Ascending aorta (tissue), 2 donors: ENCODE data around the gene TAF9B. TPM values are rescaled to one million over a fixed set of nuclear protein-coding genes. Genes with fewer than 3 reads are reported as not detected.
A peak's percentile ranks its signal among the peaks of the same experiment; 100 is the strongest.

ENCODE experiments used
- DNase-seq, 2 donors: peaks; one replicate each; pipeline ENCODE4 v3.0.0-alpha.2; 2019; ENCODE audit warnings: low spot score in 2 of 2
- H3K27ac ChIP-seq, 2 donors: fragments of 200-600 bp; sonication (generic); one replicate each; pipeline ENCODE4 v1.5.1; 2016 to 2017; ENCODE audit warnings: mild to moderate bottlenecking in 1 of 2
- H3K27me3 ChIP-seq: fragments of 200-600 bp; sonication (generic); one replicate; pipeline ENCODE4 v1.5.1; 2017
- H3K36me3 ChIP-seq, 2 donors: fragments of 200-600 bp; sonication (generic); one replicate each; pipeline ENCODE4 v1.5.1; 2016
- H3K4me1 ChIP-seq, 2 donors: fragments of 200-600 bp; sonication (generic); one replicate each; pipeline ENCODE4 v1.5.1; 2016 to 2017; ENCODE audit warnings: mild to moderate bottlenecking in 1 of 2
- H3K4me3 ChIP-seq, 2 donors: fragments of 200-600 bp; sonication (generic); one replicate each; pipeline ENCODE4 v1.5.1; 2016 to 2017; ENCODE audit warnings: mild to moderate bottlenecking in 1 of 2
- H3K9me3 ChIP-seq, 2 donors: fragments of 200-600 bp; sonication (generic); one replicate each; pipeline ENCODE4 v1.5.1; 2016
- CTCF ChIP-seq, 3 experiments: fragments of 200-600 bp in 2 of 3; fragments of 450-650 bp in 1 of 3; sonication (generic) in 2 of 3; IDR thresholded peaks; one replicate each; pipeline ENCODE4 v1.5.1; 2016 to 2019; ENCODE audit warnings: antibody characterized with exemption in 3 of 3, mild to moderate bottlenecking in 1 of 3, moderate library complexity in 1 of 3
- intact Hi-C: fragments of 100-400 bp; cut with DNase I; formaldehyde crosslinking; loops from one replicate; pipeline ENCODE4 v1.15.1; 2023
- total RNA-seq: library from RNA; depleted of rRNA; stranded (reverse); fragments of >200 nt; gene quantifications from one replicate; pipeline ENCODE4 v1.1.0, GENCODE V29; 2016

TAF9B gene
- total RNA-seq, 1 donor from 2014 or later: 7.9 TPM

DNA sequence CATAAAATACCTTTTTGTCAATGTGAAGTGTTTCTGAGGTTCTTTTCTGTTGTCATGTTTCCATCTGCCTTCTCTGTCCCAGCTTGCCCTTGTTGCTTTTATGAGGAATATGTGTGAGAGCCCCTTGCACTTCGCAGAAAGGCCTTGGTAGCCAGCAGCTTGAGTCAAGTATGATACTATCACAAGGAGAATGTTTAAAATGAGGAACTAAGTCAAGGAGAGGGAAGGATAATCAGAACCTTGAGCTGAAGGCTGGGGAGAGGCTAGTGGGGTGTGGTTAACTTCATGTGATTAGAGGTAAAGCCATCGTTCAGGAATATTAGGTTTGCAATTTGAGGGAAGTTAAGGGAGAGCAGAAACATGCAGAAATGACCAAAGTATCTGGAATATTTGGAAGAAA, 22.7 kb downstream of the TAF9B start:
- H3K27me3 ChIP-seq: no peaks in the 10 kb centered on the region
- intact Hi-C loops: no loop called here
- no peaks in the 10 kb centered on the region for H3K4me1 ChIP-seq
- H3K36me3 ChIP-seq: peaks cover 34 to 57% of the 10 kb centered on the region in 2 donors
- no peak for TF ChIP-seq CTCF (IDR thresholded peaks at IDR 0.05)
- H3K9me3 ChIP-seq: no peaks in the 10 kb centered on the region
- no peak overlapping the region for H3K4me3 ChIP-seq
- no peak for DNase-seq
- H3K27ac ChIP-seq: no peak overlapping the region

GRCh38 chrX:78116365-78116764, 23.1 kb downstream of the TAF9B start:
- DNase-seq: no peak
- no peaks in the 10 kb centered on the region for H3K4me1 ChIP-seq
- intact Hi-C loops: no loop called here
- TF ChIP-seq CTCF (IDR thresholded peaks at IDR 0.05): no peak
- peaks cover 36 to 58% of the 10 kb centered on the region in 2 donors for H3K36me3 ChIP-seq
- no peak overlapping the region for H3K27ac ChIP-seq
- H3K27me3 ChIP-seq: no peaks in the 10 kb centered on the region
- no peaks in the 10 kb centered on the region for H3K9me3 ChIP-seq
- H3K4me3 ChIP-seq: no peak overlapping the region

DNA sequence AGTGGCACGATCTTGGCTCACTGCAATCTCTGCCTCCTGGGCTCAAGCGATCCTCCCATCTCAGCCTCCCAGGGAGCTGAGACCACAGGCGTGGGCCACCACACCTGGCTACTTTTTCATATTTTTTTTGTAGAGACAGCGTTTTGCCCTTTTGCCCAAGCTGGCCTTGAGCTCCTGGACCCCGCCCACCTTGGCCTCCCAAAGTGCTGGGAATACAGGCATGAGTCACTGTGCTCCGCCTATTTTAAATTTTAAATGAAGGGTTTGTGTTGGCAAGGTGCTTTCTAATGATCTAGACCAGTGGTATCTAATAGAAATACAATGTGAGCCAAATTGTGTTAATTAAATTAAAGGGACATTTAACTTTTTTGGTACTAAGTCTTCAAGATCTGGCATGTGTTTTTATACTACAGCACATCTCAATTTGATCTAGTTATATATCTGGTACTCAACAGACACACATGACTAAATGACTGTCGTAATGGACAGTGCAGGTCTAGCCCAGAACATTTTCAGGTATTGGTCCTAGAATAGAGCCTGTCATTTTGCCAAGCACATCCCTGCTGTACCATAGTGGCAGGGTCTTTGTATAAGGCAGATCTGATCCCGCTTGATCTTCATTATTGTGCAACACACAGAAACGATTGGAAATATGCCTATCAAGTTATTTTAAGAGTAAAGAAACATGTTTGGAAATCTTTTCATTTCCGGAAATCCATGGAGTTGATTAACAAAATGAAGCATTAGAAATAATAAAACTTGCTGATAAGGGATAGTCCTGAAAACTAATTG, 28.1 kb downstream of the TAF9B start:
- intact Hi-C loops: no loop called here
- Histone ChIP-seq H3K9me3 (no peaks in the 10 kb centered on the region), H3K36me3 (peaks cover 25 to 29% of the 10 kb centered on the region in 2 donors), H3K4me1 (peaks cover 0 to 8% of the 10 kb centered on the region in 2 donors), H3K27me3 (no peaks in the 10 kb centered on the region), H3K4me3 (no peak overlapping the region), H3K27ac (no peak overlapping the region)
- DNase-seq: no peak
- TF ChIP-seq CTCF (IDR thresholded peaks at IDR 0.05): no peak

DNA sequence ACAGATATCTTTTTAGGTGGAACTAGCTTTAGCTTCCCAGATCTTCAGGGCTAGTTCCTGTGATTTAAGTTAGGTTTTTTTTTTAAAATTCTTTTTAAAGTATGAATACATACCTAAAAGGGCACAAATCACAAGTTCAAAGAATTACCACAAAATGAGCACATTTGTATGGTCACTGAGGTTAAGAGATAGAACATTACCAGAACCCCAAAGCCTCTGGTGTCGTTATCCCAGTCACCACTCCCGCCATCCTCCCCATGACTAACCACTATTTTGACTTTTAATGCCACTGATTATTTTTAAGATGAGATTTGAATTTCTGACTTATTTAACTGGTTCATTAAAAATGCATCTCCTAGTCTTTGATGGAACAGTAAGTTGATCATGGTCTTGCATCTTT, 30.0 kb downstream of the TAF9B start:
- Histone ChIP-seq H3K4me3 (no peak overlapping the region), H3K27ac (no peak overlapping the region), H3K27me3 (no peaks in the 10 kb centered on the region), H3K9me3 (no peaks in the 10 kb centered on the region), H3K4me1 (peaks cover 0 to 8% of the 10 kb centered on the region in 2 donors), H3K36me3 (peaks cover 11 to 17% of the 10 kb centered on the region in 2 donors)
- no peak for TF ChIP-seq CTCF (IDR thresholded peaks at IDR 0.05)
- no peak for DNase-seq
- intact Hi-C loops: loop anchor here (10.0 kb wide), 1 partner anchor 1685 kb away; the partner anchor contains the start of gene MAGEE1

- Histone ChIP-seq H3K27ac (no peak overlapping the region), H3K4me1 (peaks cover 0 to 8% of the 10 kb centered on the region in 2 donors), H3K27me3 (no peaks in the 10 kb centered on the region), H3K36me3 (peaks cover 6 to 11% of the 10 kb centered on the region in 2 donors), H3K4me3 (peak overlapping the region; percentile 30 to 72), H3K9me3 (no peaks in the 10 kb centered on the region)
- TF ChIP-seq CTCF (IDR thresholded peaks at IDR 0.05): no peak
- no peak for DNase-seq
- intact Hi-C loops: loop anchor here (10.0 kb wide), 1 partner anchor 1682 kb away; the partner anchor contains the start of gene MAGEE1
Measured at GRCh38 chrX:78106651-78106986, 32.8 kb downstream of the TAF9B start.
